ENCODE results near the gene OFD1.

Gene OFD1

DNA sequence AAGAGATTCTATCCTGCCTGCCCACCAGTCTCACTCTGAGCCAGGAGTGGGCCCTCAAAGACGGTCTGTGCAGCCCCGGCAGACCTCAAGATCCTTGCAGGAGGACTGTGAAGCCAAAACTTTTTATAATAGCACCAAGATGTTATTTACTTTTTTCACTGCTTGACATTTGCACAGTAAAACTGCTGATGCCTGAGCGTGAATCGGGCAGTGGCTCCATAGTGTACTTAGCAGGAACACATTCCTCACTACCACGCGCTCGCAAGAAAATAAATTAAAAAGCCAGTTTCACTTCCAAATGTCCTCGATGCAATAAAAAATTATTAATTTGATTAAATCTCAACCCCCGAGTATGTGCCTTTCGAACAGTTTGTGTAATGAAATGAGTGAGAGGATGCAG is 59.9 kb downstream of the OFD1 start:
- no peak for DNase-seq (ENCODE audit: low read depth, low spot score)

DNA sequence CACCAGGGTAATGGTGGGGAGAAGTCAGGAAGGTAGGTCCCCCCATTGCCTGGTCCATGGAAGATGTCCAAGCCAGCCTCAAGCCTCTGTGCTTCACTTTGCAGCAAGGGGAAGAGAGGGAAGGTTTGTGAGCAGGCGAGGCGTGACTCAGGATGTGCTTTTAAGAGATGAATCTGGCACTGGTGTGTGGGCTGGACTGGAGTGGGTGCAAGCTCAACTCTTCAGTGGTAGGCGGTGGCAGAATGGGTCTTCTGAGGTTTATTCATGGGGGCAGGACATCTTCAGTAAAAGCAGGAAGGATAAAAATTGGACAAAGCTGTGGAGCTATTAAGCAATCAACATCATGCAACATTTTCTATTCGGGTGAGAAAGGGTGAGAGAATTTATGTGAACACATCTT is 63.0 kb downstream of the OFD1 start:
- no peak for DNase-seq (ENCODE audit: low read depth, low spot score)

DNA sequence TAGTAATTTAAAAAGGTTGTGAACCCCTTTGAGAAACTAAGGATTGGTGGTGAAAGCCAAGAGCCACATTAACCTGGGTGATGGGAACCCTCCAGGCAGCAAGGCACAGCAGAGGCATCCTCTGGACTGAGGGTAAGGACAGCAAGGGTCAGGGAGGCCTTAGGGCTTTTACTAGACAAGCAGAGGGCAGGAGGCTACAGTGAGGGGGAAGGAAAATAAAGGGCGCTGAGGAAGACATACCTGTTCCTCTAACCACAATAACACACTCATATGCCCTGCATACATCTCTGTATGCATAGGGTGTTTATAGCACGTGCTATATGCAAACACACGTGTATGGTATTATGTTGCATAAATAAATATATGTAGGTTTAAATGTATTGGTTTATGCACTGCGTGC is 63.6 kb downstream of the OFD1 start:
- DNase-seq (ENCODE audit: low read depth, low spot score), result no peak

DNA sequence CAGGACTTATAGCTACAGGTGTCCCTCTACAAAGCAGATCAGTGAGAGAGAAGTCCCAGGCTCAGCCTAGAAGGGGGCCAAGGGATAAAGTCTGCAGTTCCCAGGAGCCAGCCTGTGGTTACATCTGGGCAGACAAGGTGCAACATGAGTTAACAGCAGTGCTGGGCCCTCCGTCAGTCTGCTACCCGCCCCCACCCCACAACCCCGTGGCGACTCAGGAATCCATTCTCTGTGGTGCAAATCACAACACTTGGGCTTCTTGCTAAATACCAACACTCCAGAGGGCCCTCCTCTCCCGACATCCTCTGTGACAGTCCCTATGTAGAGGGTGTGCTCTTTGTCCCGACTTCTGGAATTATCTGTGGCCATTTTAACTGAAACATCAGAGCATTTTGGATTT is 68.6 kb downstream of the OFD1 start:
- DNase-seq (ENCODE audit: low read depth, low spot score), result no peak

DNA sequence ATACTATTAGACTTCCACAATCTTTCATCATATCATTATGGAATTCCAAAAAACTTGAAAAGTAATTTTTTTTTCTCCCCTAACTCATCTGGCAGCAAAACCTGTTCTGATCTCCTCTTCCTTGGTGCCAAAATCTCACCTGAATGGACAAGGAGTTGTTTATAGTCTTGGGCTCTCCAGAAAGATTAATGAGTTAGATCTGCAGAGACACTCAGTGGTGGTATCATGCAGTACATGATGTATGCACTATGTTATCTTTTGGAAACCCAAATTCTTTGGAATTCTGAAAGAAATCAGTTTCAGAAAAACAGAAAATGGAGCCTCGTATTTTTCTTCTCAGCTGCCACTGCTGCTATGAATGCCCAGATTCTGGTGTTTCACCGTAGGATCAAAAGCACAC is 70.7 kb downstream of the OFD1 start:
- DNase-seq (ENCODE audit: low read depth, low spot score), result no peak

DNA sequence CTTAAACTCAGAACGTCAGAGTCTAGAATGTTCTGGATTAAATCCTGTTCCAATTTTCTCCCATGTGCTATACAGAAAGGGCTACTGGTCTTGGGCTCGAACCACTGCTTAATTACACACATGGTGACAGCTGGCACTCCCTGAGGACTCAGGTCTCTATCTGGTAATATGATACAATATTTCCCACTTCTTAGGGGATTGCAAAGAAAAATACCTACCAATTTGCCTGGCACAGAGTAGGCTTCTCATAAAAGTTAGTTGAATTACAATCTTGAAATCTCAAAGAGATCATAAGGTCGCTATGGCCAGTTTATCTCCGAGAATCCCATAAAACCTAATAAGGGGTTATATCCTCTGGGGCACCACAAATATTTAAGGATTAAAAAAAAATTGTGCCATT is 73.7 kb downstream of the OFD1 start:
- DNase-seq (ENCODE audit: low read depth, low spot score), result no peak

DNA sequence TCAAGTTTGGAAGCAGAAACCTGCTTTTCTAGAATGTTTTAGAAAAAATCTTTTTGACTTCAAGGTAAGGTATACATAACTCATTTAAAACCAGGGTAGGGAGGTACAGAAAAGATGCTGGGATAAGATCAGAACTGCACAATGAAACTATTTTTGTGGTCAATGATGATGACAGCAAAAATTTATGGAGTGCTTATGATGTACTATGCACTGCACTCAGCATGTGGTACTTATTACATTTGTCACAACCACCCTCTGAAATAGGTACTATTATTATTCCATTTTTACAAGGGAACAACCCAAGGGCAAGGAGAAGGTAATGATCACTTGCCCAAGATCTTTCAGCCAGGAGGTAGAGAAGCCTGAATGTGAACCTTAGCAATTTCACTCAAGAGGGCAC is 74.3 kb downstream of the OFD1 start:
- no peak for DNase-seq (ENCODE audit: low read depth, low spot score)

DNA sequence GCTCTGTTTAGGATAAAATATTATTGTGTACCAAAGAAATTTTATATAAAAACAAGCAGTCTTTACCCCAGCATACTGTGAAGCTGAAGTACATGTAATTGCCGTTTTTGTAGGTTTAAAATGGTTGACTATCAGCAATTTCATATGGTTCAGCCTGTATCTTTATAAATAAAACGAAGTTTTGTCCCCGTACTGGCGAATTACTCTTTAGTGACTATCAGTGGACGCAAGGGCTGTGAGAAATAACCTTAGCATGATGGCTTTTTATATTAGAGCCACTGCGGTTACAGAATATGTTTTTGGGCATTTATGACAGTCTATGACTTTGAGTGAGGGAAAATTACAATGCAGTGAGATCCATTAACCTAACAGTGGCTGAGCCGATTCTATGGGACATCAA is 81.1 kb downstream of the OFD1 start:
- no peak for DNase-seq (ENCODE audit: low read depth, low spot score)

DNA sequence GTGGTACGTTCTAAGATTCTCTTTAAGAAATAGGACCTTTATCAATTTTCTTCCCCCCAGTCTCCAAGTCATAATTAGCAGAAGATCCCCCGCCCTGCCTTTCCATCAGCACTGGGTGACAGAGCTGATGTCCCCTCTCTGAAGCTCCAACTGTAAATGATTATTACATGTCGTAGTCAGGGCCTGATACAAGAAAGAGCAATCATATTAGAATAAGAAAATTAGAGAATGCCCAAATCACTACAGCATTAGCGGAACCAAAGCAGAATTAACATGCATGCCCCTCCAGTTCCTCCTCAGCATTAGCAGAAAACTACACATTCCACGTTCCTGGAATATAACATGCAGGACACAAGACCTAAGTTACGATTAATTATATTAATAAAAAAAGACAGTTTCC is 81.6 kb downstream of the OFD1 start:
- DNase-seq (ENCODE audit: low read depth, low spot score), result no peak

DNA sequence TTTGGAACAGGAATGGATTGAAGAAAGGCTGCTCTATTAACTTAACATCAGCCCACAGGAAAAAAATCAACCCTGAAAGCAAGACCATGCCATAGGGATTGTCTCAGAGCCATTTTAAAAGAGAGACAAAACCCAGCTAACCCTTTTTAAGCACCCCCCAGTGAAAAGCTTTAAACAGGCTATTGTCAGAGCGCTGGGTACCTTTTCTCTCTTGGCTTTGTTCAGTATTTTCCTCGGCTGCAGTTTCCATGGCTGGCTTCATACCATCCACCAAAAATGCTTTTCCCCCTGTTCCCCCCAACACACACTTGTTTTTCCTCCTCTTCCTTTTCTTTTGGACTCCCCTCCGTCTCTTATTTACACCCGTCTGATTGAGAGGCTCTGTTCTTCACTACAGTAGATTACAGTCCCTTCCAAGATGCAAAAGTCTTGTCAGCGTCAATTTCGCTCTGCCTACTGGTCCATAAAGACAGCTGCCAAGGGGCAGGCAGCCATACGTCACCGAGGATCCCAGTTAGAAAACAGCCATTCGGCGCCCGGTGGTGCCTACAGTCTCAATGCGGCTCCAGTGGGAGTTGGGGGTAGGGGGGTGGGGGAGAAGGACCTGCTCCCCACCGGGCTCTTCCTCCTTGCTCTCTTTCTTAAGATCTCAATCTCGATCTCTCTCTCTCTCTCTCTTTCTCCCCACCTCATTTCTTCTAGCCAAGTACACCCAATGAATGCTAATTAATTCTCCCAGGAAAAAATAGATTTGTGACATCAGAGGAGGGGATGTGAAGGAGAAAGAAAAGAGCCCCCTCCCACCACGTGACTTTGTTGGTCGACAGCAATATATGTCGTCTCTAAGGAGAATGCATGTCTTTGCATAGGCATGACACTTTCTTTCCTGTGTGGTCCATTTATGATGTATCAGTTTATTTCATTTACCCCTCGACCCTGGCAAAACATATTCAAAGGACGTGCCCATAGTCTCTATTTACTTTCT is 82.4 kb downstream of the OFD1 start, which contains the start of gene GPM6B:
Gene GPM6B, minus strand, starts transcription at position 451 of the 985 bp plus-strand sequence. Its CDS starts 189 bp downstream, at position 262.
- DNase-seq (ENCODE audit: low read depth, low spot score), result no peak
